NCI-H82 (cell line): ENCODE data around the gene GULP1.
"Not testable (repeated sequence)": the region's sequence is repeated elsewhere in the genome, so short reads cannot be mapped to it uniquely, and the experiment has no call there.

Experiments
- DNase-seq: peaks from one replicate; lab custom pipeline; 2025; lab: John Stamatoyannopoulos, UW

The GULP1 gene

DNA sequence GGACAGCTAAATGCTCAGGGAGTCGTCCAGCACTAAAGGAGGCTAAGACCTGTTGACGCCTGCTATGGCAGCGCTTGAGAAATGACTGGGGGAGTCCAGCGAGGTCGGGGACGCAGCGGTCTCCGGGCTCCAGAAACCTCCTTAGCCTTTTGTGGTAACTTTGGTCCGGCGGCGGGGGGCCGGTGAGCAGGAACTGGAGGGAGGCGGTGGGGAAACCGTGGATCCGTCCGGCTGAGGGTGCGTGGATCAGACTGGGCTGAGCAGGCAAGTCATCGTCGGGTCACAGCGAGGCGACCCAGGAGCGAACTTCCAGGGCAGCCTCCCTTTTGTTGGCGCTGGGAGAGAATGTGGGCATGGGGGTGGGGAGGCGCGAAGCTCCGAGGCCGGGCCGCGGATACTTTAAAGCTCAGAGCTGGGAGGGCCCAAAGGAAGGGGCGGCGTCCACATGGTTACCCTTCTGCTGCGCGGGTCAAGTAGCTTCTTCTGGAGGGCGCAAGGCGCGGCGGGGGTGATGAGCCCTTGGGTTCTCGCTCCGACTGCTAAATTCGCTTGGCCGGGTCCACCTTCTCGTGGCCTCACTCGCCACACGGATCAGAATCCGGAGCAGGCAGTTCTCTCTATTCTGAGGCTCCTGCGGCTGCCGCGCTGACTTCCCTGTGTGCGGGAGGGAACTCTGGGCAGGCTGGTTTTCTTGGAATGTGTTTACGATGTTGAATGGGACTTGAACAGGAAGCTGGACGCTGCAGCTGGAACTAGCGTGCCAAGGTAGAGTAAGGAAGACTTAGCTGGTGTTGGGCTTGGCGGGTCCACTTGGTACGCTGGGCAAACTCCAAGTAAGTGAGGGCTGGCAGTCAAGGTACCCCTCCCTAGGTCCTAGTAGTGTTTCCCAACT lies 920 bp downstream of the GULP1 start:
- DNase-seq: peak; percentile 81

DNA sequence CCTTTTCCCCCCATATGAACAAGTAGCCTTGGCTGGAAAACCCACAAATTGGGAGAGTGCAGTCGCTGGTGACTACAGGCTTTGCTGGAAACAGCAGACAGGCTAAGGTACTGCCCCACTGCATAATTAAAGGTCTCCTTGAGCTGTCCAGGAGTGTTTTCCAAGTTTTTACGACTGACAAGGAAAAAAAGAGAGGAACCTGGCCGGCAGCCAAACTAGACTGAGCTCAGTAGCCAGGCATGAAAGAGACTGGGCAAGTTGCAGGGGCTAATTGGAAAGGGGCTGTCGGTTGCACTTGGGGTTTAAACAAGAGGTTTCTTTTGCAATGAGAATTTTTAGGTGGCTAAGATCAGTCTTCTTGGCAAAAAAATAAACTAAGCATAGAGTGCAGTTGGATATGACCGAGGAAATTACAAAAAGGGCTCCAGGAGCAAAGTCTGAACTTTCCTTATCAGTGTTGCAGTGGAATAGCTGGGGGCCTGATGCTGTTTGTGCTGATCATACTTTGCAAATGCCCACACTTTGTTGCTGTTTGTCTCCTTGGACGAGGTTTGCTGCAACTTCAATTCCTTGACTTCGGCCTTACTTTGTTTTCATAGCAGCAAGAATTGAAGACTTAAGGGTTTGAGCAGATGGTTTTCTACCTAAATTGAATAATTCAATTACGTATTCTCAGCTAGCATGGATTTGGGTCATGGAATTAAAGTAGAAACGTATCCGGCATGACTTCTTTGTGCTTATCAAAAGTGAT lies 2.1 kb downstream of the GULP1 start:
- peak; percentile 80 for DNase-seq

DNA sequence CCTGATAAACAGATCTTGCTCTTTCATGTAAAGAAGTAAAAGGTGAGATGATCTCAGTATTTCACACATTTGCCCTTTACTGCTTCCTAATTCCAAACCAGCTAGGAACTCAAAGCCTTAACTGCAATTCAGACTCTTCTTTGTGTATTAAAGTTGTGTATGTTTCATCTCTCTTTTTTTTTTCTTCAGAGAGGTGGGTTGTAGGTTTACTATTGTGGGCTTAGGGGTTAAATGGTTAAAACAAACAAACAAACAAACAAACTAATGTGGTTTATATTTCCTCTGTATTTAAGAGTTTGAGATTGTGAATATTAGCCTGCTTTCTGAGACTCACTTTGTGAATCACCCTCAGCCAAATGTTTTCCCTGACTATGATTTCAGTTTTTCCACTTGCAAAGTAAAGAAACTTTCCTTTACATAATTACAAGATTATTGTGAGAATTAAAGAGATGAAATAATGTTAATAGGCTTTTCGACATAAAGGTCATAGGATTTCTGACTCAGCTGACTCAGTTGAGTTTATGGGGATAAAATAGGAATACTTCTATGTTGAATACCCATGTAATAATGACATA lies 2.8 kb downstream of the GULP1 start:
- no peak for DNase-seq

DNA sequence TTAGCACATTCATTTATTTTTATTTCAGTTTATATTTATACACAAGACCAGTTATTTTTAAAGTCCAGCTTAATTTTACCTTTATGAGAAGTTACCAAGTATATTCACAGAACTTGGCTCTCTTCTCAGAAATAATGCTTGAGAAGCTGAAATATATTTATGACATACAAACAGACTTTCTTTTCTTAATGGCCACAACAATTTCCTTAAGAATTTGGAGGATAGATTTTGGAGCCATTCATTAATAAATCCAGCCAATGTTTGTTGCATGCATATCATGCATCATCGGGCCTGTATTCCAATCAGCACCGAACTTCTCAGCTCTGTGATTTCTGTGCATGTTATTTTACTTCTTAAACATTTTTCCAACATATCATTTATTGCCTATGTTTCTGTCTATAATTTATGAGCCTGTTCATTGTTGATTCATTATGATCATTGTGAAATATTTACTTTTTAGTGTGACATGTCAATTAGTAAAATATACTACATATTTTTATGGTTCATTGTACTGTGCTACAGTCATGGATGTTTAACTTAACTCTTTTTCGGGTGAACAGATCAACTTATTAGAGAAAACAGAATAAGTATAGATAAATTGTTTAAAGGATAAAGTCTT lies 3.5 kb downstream of the GULP1 start:
- no peak for DNase-seq

DNA sequence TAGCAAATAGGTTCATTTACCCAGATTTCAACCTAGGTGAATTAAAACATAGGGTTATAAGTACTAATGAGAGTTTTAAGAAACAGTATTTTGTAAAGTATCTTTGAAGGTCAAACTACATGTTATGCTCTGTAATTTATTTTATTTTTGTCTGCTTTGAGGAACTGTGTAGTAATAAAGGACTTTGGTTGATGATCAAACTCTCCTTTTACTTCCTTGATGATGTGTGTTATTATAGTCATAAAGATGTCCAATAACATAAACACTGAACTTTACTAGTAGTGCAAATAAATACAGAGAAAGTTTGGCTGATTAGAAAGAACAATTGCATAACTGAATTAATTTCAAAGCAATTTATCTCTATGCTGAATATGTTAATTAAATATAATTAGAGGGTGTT lies 6.3 kb downstream of the GULP1 start:
- DNase-seq: no peak

DNA sequence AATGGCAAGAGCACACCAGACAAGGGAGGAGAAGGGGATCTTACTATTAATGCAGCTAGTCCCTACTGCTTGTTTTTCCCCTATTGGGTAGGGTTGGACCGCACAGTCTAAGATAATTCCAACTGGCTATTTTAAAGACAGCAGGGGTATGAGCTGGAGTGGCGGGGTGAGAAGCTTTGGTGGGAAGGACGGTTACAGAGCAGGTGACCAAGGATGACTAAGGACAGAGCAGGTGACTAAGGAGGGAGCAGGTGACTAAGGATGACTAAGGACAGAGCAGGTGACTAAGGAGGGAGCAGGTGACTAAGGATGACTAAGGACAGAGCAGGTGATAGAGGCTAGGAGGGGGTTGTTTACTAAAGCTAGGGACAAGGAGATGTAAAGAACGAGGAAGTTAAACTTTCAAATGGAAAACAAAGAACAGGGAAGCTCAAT lies 7.3 kb downstream of the GULP1 start:
- DNase-seq: not testable (repeated sequence)

DNA sequence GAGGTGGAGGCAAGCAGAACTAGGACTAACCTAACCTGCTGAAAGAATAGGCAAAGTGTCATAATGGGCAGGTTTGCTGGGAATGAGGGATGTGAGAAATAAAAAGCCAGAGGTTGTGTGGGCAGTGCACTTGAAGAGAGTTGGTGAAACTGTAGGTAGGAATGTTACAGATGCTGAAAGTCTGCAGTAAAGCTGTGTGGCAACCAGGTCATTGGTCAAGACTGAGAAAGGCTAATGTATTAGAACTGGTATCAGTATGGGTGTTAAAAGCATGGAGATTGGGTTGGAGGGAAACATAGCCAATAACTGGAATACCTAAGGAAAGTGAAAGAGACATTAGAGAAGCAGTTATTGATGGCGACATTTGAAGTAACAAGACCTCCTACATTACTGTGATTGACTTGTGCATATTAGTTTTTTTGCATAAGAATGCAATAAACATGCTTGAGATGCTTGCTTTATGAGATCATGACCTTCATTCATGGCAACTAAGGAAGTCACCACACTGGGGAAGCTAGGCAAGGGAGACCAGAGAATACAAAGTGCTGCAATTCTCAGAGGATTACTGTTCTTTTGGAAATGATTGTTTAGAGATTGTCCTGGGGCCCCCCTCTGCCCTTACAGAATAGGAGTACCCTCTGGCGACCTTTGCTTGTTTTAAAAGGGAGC lies 11.8 kb downstream of the GULP1 start:
- no peak for DNase-seq

DNA sequence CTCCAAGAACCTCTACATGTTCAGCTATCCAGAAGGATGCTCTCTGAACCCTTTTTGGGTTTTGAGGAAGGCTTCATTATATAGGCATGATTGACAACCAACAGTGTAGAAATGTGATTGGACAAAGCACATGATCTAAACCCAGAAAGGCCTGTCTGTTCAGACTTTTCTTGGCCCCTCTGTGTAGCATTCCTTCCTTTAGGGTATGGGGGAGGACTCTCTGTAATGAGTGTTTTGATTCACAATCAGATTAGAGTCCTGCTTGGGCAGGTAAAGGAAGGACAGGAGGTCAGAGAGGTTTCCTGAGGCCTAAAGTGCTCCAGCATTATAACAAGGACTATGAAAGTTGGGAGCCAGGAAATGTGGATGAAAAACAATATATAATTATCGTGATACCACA lies 13.6 kb downstream of the GULP1 start:
- DNase-seq: no peak

DNA sequence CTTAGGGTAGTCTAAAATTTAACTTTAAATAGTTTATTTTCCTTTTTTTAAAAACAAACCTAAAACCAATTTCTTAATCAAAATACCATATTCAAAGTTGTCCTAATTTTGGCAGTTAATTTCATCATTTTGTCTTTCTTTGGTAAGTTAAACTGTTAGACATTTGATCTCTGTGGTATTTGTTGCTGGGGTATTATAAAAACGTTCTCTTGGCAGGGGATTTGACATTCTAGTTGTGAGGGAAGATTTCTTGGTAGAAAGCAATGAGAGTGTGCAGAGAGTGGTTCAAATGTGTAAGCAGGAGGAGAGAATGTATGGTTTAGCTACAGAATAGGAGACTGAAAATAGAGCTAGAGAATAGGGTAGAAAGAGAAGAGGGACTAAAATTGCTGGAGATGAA lies 14.6 kb downstream of the GULP1 start:
- DNase-seq: no peak

DNA sequence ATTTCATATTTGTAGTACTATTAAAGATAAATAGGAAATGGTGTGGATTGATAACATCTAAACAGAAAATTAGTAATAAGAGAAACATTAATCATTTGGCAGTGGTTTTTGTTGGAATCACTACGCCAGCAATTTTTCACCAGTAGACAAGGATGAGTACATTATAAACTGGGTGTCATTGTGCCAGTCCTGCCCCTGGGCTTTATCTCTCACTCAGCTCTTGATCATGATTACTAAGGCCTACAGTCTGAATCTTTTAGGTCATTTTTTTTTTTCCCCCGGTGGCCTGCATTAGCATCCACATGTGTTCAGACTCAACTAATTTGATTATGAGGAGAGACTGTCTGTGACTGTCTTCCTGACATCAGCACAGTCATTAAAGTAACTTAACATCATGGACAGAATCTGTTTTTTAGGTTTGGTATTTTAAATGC lies 16.2 kb downstream of the GULP1 start:
- DNase-seq: peak; percentile 37

DNA sequence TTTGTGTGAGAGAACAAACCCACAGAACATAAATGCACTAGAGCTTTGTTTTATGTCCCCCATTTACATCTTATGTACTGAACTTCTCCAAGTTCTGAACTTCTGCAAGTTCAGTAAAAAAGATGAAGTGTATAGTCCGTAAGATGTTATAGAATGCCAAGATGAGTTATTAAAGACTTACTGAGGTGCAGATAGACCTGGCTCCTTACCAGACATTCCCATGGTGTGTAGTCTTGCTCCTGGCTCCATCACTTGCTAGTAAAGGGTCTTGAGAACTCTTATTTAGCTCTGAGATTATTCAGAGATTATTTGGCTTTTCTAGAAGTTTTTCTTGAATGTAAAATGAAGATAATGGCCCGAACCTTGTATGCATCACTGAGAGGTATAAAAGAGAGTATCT lies 16.8 kb downstream of the GULP1 start:
- DNase-seq: no peak

DNA sequence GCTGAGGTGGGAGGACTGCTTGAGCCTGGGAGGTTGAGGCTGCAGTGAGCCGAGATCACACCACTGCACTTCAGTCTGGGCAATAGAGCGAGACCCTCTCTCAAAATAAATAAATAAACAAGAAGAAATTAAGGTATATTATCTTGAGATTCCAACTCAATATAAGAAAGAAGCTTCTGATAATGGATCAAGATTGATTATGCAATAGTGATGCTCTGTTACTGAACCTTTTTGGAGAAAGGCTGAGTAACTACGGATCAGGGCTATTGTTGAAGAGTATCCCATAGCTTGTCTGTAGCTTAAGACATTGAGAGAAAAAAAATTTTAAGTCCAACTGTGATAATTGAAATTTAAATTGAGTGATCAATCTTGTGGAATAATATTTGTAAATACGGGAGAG lies 17.7 kb downstream of the GULP1 start:
- DNase-seq: no peak

DNA sequence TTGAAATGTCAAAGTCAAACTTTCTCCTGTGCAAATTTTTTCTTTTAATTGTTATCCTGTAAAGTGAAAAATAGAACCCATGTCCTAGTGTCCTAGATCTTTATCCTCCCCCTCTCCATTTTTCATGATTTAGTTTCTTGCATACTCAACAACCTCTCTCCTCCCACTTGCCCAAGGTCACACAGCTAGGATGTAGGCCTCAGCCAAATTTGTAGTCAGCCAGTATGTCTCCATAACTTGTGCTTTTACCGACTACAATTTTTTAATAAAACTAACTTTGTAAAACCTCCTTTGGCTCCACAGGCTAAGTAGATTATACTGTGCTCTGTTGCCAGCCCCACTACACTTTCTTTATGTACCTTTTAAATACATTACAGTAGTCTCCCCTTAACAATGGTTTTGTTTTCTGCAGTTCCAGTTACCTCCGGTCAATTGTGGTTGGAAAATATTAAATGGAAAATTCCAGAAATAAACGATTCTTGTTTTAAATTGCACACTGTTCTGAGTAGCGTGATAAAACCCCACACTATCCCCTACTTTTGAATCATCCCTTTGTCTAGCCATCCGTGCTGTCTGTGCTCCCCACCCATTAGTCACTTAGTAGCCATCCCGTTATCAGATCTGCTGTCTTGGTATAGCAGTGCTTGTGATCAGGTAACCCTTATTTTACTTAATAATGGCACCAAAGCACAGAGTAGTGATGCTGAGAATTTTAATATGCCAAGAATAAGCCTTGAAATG lies 22.8 kb downstream of the GULP1 start:
- no peak for DNase-seq

DNA sequence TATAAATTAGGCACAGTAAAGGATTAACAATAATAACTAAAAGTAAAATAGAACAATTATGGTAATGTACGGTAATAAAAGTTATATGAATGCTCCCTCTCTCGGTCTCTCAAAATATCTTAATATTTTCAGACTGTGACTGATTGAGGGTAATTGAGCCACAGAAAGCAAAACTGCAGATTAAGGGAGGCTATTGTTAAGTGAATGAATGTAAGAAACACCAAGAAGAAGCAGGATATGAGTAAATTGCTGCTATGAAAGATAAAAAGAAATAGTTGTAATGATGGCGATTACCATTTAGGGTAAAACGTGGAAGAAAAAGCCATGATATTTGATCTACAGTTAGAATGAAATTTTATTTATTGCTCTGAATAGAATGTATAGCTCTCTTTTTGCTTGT lies 24.1 kb downstream of the GULP1 start:
- DNase-seq: no peak

DNA sequence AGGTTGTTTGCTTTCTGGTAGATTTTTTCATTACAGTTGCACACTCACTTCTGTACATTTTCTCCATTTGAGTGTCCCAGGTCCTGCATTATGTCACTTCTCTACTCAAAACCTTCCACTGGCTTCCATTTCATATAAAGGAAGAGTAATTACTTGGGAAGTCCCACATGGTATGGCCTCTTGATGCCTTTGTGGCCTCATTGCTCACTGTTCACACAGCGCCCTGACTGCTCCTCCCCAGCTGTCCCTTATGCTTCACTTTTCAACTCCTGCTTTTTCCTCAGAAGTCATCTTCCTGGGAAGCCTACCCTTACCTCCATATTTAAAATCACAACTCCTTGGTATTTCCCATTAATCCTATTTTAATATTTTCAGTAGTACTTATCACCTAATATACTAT lies 24.7 kb downstream of the GULP1 start:
- DNase-seq: no peak

DNA sequence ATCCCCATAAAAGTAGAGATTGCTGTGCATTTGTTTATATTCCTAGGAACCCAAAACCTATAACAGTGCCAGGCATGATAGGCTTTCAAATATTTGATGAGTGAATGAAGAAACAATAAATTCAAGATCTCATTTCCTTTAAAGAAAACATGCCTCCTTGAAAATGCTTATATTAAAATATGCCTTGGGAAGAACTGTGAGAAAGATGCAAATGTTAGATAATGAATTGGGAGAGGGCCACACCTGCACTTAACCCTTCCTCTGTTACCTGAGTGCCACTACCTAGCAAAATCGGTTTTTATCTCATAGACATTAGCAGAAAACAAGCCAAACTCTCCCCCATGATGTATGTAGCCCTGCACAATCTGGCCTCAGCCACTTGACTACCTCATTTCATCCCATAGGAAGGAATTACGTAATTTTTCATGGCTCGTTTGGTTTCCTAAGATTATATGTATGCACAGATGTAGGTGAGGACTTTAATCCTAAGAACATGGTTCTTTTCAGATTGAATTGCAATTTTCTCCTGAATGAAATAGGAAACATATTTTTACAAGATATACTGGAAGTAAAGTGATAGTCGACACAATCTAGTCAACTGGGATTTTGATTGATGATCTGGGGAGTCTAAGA lies 25.2 kb downstream of the GULP1 start:
- DNase-seq: no peak

DNA sequence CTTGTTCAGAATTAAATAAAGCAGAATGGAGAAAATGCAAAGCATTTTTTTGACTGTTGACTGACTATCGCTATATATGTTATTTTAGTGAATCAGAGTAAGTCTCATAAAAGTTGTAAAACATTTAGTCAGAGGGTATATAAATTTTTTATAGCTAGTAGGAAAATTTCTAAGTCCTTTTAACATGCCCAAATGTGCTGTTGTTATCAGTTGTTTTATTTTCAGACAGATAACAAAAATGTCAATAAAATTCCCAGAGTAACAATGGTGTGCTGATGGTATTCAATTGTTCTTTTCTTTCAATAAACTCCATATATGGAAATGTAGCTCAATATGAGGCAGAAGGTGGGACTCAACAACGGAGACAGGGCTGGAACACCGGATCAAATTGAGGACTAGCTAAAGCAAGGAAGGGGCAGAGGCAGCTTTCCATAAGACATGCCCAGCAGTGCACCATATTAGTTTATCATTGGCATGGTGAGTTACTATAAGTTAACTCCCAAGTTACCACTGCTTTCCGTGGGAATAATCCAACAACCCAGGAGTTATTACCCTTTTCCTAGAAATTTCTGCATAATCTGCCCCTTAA lies 26.6 kb downstream of the GULP1 start:
- no peak for DNase-seq

DNA sequence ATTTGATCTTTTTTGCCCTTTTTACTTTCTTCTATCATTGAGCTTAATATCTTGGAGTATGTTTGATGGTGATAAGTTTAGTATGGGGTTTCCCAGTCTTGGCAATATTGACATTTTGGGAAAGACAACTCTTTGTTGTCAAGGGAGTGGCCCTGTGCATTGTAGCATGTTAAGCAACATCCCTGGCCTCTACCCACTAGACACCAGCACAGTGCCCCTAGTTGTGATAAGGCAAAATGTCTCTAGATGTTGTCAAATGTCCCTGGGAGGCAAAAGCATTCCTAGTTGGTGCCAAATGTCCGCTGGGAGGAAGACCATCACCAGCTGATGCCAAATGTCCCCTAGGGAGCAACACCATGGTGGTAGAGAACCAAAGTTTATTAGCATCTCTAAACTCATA lies 28.2 kb downstream of the GULP1 start:
- DNase-seq: peak; percentile 9

DNA sequence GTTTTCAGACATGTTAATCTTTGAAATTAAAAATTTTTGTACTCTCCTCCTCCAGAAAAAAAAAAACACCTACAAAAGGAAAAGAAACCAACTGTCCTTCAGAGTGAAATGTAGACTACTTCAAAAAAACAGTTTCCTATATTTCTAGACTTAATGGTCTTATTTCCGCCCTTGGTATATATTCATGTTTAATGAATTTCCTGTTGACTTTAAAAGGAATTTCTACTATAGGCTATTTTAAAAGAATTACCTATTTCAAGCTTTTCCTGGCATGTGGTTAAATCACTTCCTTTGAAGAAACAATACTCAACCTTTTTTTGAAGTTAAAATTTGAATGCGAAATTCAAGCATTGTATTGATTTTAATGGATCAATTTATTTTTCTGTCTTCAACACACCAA lies 29.2 kb downstream of the GULP1 start:
- DNase-seq: no peak
